ENCODE results near the gene RIC8B. TPM values are rescaled to one million over a fixed set of nuclear protein-coding genes. Genes with fewer than 3 reads are reported as not detected.
A peak's percentile ranks its signal among the peaks of the same experiment; 100 is the strongest.

Gene RIC8B
- total and polyA plus RNA-seq, 2 of the 8 experiments (the other 6 are each of a cell fraction or from before 2014, with no cell fraction given), result 8.2 to 25.3 TPM

DNA sequence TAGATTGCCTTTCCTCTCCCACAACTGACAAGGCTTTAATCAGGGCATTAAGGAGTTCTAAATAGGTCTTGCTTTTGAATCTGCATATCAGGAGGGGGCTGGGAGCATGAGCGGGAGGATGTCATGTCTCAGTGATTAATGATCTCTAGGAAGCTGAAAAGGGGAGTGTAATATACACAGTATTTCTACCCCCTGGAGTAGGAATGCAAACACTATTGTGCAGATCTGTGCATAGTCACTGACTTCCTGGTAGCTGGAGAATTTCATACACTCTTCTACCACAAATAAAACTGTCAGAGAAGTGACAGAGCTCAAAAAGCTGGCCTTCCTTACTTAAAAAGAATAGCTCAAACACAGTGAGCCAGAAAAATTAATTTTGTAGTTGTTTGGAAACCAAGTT is 65.8 kb downstream of the RIC8B start:
- no peak overlapping the region for H3K27ac ChIP-seq (ENCODE audit: low read depth, low read length)
- no peak overlapping the region for H2AK5ac ChIP-seq (ENCODE audit: low read depth, low read length)
- 24% methylated on average over 1 of the region's 1 CpG; no CpG with 5 or more reads in 1 of the 2 experiments for WGBS, 2 experiments (ENCODE audit: extremely low coverage in 1 of 2, insufficient coverage in 1 of 2, insufficient read length in 1 of 2, insufficient replicate concordance in 2 of 2, low coverage in 1 of 2, low lambda C conversion rate in 2 of 2, missing lambda C conversion rate in 1 of 2)
- H2BK15ac ChIP-seq (ENCODE audit: low read length), result no peak overlapping the region
- H3K36me3 ChIP-seq (ENCODE audit: control insufficient read depth in 2 of 4, insufficient read depth in 4 of 4, low read length in 3 of 4), result peaks cover 0 to 13% (median 5%) of the 10 kb centered on the region in 4 experiments; a peak in 3 of 8 replicates
- no peak overlapping the region for H4K5ac ChIP-seq (ENCODE audit: insufficient read length, low read depth, low read length)
- H3K79me2 ChIP-seq (ENCODE audit: control insufficient read depth in 1 of 2, insufficient read depth in 2 of 2, low read length in 2 of 2), result no peaks in the 10 kb centered on the region
- H3K27me3 ChIP-seq (replicated peaks in 1 of 4; ENCODE audit: control insufficient read depth in 3 of 4, extremely low read depth in 1 of 4, insufficient read depth in 3 of 4, low read length in 3 of 4), result no peaks in the 10 kb centered on the region
- H2AFZ ChIP-seq (ENCODE audit: low read length), result no peak overlapping the region
- H3K56ac ChIP-seq (replicated peaks; ENCODE audit: insufficient read length, low read depth, low read length), result no peak overlapping the region
- H3K4me3 ChIP-seq (ENCODE audit: extremely low read depth in 1 of 4, insufficient read depth in 2 of 4, low read depth in 3 of 4, low read length in 4 of 4), result no peak overlapping the region
- H2BK12ac ChIP-seq (ENCODE audit: low read depth, low read length), result no peak overlapping the region
- no peak overlapping the region for H3K14ac ChIP-seq (ENCODE audit: insufficient read length)
- CTCF ChIA-PET (ENCODE audit: partially characterized antibody), result interaction anchor here (0.5 to 2.9 kb wide), 18 partner anchors 17 to 524 kb away, joined by 3 to 11 read pairs (median 4); partner anchors contain the start of gene POLR3B
- DNase-seq (ENCODE audit: low read depth in 1 of 2, low spot score in 2 of 2), result no peak
- peaks cover 2 to 8% (median 4%) of the 10 kb centered on the region in 4 experiments; a peak in 4 of 7 replicates for H3K4me1 ChIP-seq (replicated peaks in 1 of 4; ENCODE audit: control insufficient read depth in 3 of 4, insufficient read depth in 4 of 4, low read length in 3 of 4)
- POLR2A ChIA-PET (ENCODE audit: partially characterized antibody), result interaction anchor here (0.8 to 1.3 kb wide), 4 partner anchors 9 to 482 kb away, joined by 3 to 4 read pairs (median 3); no protein-coding TSS in a partner anchor
- no peak overlapping the region for H4K91ac ChIP-seq (replicated peaks; ENCODE audit: insufficient read length, low read length)
- H2BK5ac ChIP-seq (ENCODE audit: low read depth, low read length), result no peak overlapping the region
- no peak overlapping the region for H3K23ac ChIP-seq (ENCODE audit: insufficient read length)
- no peaks in the 10 kb centered on the region for H3K23me2 ChIP-seq (ENCODE audit: low read depth, low read length)
- no peak overlapping the region for H4K8ac ChIP-seq (ENCODE audit: extremely low read depth, insufficient read depth, low read length)
- H3K4me2 ChIP-seq (ENCODE audit: insufficient read depth in 1 of 2, low read depth in 2 of 2, low read length in 2 of 2), result peak overlapping the region in 1 of 2 experiments; percentile 13; a peak in 1 of 4 replicates
- no peak overlapping the region for H2BK20ac ChIP-seq (ENCODE audit: low read length)
- no peaks in the 10 kb centered on the region; the same call in 1 of the 2 replicates for H3K79me1 ChIP-seq (ENCODE audit: low read depth, low read length)
- H3K9ac ChIP-seq (replicated peaks in 1 of 4; ENCODE audit: extremely low read depth in 1 of 4, low read depth in 3 of 4, low read length in 3 of 4), result no peak overlapping the region
- H2BK120ac ChIP-seq (replicated peaks; ENCODE audit: low read depth, low read length), result no peak overlapping the region
- H3K4ac ChIP-seq (replicated peaks; ENCODE audit: insufficient read length, low read depth, low read length), result no peak overlapping the region
- no peaks in the 10 kb centered on the region for H3K9me3 ChIP-seq (ENCODE audit: insufficient read depth in 2 of 2, low read depth in 1 of 2, low read length in 1 of 2)
- no peaks in the 10 kb centered on the region for H4K20me1 ChIP-seq (replicated peaks in 1 of 2; ENCODE audit: control insufficient read depth in 1 of 2, insufficient read depth in 2 of 2, low read length in 2 of 2)
- H3K18ac ChIP-seq (ENCODE audit: extremely low read depth, low read length), result no peak overlapping the region
- FAIRE-seq, result no peak
- TF ChIP-seq RFX5 (IDR thresholded peaks at IDR 0.05; ENCODE audit: borderline replicate concordance, low read depth, low read length) (no peak), BCL11A (IDR thresholded peaks at IDR 0.05; ENCODE audit: low read depth in 2 of 2, low read length in 2 of 2) (no peak), CTBP2 (IDR thresholded peaks at IDR 0.05; ENCODE audit: borderline replicate concordance, insufficient read depth, insufficient read length, low read length) (no peak), RAD21 (IDR thresholded peaks at IDR 0.05 in 1 of 2, conservative IDR thresholded peaks at IDR 0.05 in 1 of 2; ENCODE audit: low read depth in 2 of 2, low read length in 2 of 2) (no peak), TEAD4 (IDR thresholded peaks at IDR 0.05; ENCODE audit: low read depth, low read length) (no peak), POLR2A (IDR thresholded peaks at IDR 0.05; ENCODE audit: control extremely low read depth in 1 of 2, low read depth in 2 of 2, low read length in 2 of 2) (no peak), TAF7 (optimal IDR thresholded peaks at IDR 0.05; ENCODE audit: borderline replicate concordance, low read depth, low read length) (no peak), CHD1 (IDR thresholded peaks at IDR 0.05; ENCODE audit: low read depth, low read length) (no peak), EP300 (IDR thresholded peaks at IDR 0.05; ENCODE audit: borderline replicate concordance in 1 of 2, low read depth in 2 of 2, low read length in 2 of 2) (no peak), RNF2 (IDR thresholded peaks at IDR 0.05; ENCODE audit: borderline replicate concordance, low read depth, low read length, missing control alignments, poor library complexity, severe bottlenecking) (no peak)
- TF ChIP-seq, protein P1, sequence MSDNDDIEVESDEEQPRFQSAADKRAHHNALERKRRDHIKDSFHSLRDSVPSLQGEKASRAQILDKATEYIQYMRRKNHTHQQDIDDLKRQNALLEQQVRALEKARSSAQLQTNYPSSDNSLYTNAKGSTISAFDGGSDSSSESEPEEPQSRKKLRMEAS (IDR thresholded peaks at IDR 0.05), result no peak
